Renal pelvis (tissue), 12 donors: Measurements from ENCODE around the gene MLLT11. TPM values are rescaled to one million over a fixed set of nuclear protein-coding genes. Genes with fewer than 3 reads are reported as not detected.

Source experiments
- DNase-seq: peaks from one replicate; pipeline ENCODE4 v3.0.0-alpha.2; 2013
- long read RNA-seq, 16 experiments: transcript quantifications; one replicate each; lab custom pipeline, GENCODE V29; 2026
- polyA plus RNA-seq, 3 donors: library from polyadenylated mRNA; unstranded; fragments of 120-200 nt; gene quantifications; one replicate each; pipeline ENCODE4 v1.2.1, GENCODE V29; 2013; ENCODE audit not compliant: insufficient read length in 3 of 3

MLLT11 gene, protein sequence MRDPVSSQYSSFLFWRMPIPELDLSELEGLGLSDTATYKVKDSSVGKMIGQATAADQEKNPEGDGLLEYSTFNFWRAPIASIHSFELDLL
- 10 to 100 TPM; 23.9 to 24.4 (median 23.9) TPM for polyA plus RNA-seq
- long read RNA-seq, donor 1, full-length matches to known transcripts, result 24 of 24 reads
- long read RNA-seq, donor 1, partial matches to known transcripts, result 0 of 24 reads
- long read RNA-seq, donor 1, other reads (novel, unspliced or antisense), result 0 of 24 reads
- long read RNA-seq, donor 2, full-length matches to known transcripts, result 37 of 37 reads
- long read RNA-seq, donor 2, partial matches to known transcripts, result 0 of 37 reads
- long read RNA-seq, donor 2, other reads (novel, unspliced or antisense), result 0 of 37 reads
- long read RNA-seq, donor 3, full-length matches to known transcripts, result 31 of 61 reads
- long read RNA-seq, donor 3, partial matches to known transcripts, result 30 of 61 reads
- long read RNA-seq, donor 3, other reads (novel, unspliced or antisense), result 0 of 61 reads
- long read RNA-seq, donor 4, full-length matches to known transcripts, result 30 of 30 reads
- long read RNA-seq, donor 4, partial matches to known transcripts, result 0 of 30 reads
- long read RNA-seq, donor 4, other reads (novel, unspliced or antisense), result 0 of 30 reads
- long read RNA-seq, donor 5, full-length matches to known transcripts, result 17 of 17 reads
- long read RNA-seq, donor 5, partial matches to known transcripts, result 0 of 17 reads
- long read RNA-seq, donor 5, other reads (novel, unspliced or antisense), result 0 of 17 reads
- long read RNA-seq, donor 6, full-length matches to known transcripts, result 29 of 29 reads
- long read RNA-seq, donor 6, partial matches to known transcripts, result 0 of 29 reads
- long read RNA-seq, donor 6, other reads (novel, unspliced or antisense), result 0 of 29 reads
- long read RNA-seq, donor 7, full-length matches to known transcripts, result 36 of 36 reads
- long read RNA-seq, donor 7, partial matches to known transcripts, result 0 of 36 reads
- long read RNA-seq, donor 7, other reads (novel, unspliced or antisense), result 0 of 36 reads
- long read RNA-seq, donor 8, full-length matches to known transcripts, result 15 of 15 reads
- long read RNA-seq, donor 8, partial matches to known transcripts, result 0 of 15 reads
- long read RNA-seq, donor 8, other reads (novel, unspliced or antisense), result 0 of 15 reads
- long read RNA-seq, donor 9, full-length matches to known transcripts, result 46 of 46 reads
- long read RNA-seq, donor 9, partial matches to known transcripts, result 0 of 46 reads
- long read RNA-seq, donor 9, other reads (novel, unspliced or antisense), result 0 of 46 reads
- long read RNA-seq, donor 10, full-length matches to known transcripts, result 32 of 32 reads
- long read RNA-seq, donor 10, partial matches to known transcripts, result 0 of 32 reads
- long read RNA-seq, donor 10, other reads (novel, unspliced or antisense), result 0 of 32 reads
- long read RNA-seq, donor 11, full-length matches to known transcripts, result 25 of 25 reads
- long read RNA-seq, donor 11, partial matches to known transcripts, result 0 of 25 reads
- long read RNA-seq, donor 11, other reads (novel, unspliced or antisense), result 0 of 25 reads
- long read RNA-seq, donor 12, full-length matches to known transcripts, result 44 of 49 reads
- long read RNA-seq, donor 12, partial matches to known transcripts, result 5 of 49 reads
- long read RNA-seq, donor 12, other reads (novel, unspliced or antisense), result 0 of 49 reads
- long read RNA-seq, donor 13, full-length matches to known transcripts, result 11 of 11 reads
- long read RNA-seq, donor 13, partial matches to known transcripts, result 0 of 11 reads
- long read RNA-seq, donor 13, other reads (novel, unspliced or antisense), result 0 of 11 reads
- long read RNA-seq, donor 14, result 0 reads
- long read RNA-seq, donor 15, full-length matches to known transcripts, result 41 of 41 reads
- long read RNA-seq, donor 15, partial matches to known transcripts, result 0 of 41 reads
- long read RNA-seq, donor 15, other reads (novel, unspliced or antisense), result 0 of 41 reads
- long read RNA-seq, donor 16, full-length matches to known transcripts, result 38 of 38 reads
- long read RNA-seq, donor 16, partial matches to known transcripts, result 0 of 38 reads
- long read RNA-seq, donor 16, other reads (novel, unspliced or antisense), result 0 of 38 reads

DNA sequence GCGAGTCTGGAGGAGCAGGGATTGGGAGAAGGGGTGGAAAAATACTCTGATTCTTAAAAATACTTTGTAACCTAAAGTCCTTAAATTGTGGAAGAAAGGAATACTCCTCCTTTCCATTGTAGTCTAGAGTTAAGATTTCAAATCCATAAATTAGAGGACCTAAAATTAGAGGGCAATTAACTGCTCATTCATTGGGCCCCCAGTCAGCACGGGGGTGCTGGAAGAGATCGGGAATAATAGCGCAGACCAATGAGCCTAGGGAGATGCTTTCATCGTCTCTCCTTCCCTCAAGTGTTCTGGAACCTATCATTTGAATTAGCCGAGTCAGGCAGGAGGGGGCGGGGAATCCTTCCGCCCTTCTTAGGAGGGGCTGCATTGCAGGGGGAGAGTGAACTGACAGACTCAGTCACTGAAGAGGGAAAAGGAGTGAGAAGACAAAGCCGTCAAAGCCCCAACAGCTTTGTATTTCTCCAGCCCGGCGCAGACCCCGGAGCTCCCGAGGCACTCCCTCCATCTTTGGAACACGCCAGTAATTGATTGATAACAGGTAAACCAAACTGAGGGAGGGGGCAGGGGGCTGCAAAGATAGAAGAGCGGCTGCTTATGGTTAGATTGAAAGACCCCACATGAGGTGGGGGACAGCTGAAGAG, at the start of gene MLLT11:
TSS of gene MLLT11 (plus strand) at position 391 of the 650 bp plus-strand sequence. CDS start 6,828 bp downstream, outside the sequence.
- DNase-seq, result peak; percentile 90

DNA sequence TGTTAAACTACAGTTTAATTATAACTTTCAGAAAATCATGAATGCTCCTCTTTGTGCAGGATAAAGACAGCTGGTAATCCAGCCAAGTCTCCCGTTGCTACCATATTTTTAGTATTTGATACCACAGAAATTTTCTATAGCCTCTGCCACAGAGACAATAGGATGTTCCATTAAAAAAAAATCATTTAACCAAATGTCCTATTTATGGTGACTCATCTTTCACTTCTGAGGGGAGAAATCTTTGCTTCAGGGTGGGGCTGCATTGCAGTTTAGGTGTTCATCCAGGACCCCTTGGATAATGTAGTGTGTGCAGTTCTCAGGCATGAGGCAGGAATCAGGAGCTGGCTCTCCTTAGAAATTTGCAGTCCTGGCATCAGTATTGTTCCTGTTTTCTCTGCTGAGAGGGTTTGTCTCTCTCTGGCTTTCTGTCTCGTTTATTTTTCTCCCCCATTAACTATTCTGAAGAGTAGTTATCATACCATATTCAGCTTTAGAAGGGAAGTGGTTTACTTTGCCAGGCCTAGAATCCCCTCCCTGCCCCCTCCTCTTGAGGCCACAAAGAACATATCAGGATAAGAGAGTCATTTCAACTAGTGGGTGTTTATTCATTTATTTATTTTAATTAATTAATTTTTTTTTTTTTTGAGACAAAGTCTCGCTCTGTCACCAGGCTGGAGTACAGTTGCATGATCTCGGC, 48.9 kb upstream of the MLLT11 start:
- DNase-seq, result no peak

DNA sequence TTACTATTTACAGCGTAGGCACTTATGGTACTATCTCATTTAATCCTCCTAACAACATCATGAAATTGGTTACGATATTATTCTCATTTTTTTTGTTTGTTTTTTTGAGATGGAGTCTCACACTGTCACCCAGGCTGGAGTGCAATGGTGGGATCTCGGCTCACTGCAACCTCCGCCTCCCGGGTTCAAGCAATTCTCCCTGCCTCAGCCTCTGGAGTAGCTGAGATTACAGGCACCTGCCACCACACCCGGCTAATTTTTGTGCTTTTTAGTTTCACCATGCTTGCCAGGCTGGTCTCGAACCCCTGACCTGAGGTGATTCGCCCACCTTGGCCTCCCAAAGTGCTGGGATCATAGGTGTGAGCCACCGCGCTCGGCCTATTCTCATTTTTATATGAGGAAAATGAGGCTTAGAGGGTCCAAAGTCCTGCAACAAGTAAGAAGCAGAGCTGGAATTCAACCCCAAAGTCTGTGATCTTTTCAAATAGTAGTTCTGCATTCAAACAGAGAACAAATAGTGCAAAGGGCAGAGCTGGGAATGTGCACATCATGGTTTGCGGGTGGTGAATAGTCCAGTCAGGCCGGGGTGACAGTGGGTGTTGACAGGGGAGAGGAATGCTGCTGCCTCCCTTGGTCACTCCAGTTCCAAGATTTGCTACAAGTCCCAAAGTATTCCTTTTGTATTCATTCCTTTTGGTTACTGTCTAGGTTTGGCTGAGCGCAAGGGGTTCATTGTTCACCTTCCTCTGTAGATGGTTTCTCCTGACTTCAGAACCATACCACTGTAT, 47.3 kb upstream of the MLLT11 start:
- no peak for DNase-seq

DNA sequence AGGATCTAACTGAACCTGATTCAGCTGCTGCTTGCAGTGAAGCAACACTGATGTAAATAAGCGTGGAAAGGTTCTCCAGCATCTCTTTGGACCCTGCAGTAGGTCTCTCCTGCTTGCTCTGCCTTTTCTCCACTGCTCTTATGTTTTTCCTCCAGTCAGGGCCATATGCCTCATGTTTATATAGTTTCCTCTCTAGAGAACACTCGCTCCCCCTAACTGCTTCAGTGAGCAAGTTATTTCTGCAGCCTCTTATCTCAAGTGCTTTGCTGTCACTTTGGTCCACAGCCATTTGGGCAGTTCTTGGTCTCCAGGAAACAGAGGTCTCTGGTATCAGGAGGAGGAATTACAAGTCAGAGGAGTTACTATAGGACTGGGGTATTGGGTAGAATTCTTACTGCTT, 46.7 kb upstream of the MLLT11 start:
- peak; percentile 81 for DNase-seq

DNA sequence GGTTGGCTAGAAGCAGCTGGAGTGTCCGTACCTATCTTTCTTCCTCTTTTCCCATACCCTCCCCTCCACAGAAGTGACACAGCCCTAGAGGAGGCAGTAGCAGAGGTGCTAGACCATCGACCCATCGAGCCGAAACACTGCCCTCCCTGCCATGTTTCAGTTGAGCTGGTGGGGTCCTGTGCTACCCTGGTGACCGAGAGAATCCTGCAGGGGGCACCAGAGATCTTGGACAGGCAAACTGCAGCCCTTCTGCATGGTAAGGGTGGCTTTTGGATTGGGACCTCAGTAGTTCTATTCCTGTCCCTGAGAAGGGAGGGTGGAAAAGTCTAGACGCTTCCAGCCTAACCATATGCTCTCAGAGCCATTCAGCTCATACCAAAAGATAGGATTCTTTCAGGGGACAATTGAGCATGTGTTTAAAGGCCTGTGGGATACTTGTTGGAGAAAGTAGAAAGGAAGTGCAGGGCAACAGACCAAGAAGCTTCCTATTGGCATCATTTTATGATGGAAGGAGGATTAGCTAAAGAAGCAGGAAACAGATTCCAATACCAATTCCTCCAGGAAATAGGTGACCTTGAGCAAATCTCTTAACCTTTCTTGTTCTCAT, 35.6 kb upstream of the MLLT11 start:
- peak; percentile 62 for DNase-seq

DNA sequence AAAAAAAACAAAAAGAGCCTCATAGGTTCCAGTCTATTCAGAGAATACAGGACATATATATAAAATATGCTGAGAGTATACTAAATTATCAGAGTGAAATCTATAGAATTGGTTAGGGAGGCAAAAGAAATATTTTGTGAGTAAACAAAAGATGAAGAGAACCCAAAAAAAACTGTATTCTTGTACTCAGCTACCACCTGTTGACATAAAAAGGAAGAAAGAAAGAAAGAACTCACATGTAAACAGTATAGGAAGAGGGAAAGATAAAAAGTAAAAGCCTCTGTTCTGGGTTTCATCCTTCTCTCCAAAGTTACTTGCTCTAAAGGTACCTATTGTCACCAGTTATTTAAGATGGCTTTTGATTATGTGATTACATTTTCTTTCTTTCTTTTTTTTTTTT, 33.7 kb upstream of the MLLT11 start:
- no peak for DNase-seq

DNA sequence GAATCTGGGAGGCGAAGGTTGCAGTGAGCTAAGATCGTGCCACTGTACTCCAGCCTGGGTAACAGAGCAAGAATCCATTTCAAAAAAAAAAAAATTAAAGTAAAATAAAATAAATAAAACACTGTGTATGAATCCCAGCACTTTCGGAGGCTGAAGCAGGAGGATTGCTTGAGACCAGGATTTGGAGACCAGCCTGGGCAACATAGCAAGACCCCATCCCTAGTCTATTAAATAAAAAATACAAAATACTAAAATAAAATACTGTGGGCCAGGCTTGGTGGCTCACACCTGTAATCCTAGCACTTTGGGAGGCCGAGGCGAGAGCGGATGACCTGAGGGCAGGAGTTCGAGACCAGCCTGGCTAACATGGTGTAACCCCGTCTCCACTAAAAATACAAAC, 28.0 kb upstream of the MLLT11 start:
- no peak for DNase-seq

DNA sequence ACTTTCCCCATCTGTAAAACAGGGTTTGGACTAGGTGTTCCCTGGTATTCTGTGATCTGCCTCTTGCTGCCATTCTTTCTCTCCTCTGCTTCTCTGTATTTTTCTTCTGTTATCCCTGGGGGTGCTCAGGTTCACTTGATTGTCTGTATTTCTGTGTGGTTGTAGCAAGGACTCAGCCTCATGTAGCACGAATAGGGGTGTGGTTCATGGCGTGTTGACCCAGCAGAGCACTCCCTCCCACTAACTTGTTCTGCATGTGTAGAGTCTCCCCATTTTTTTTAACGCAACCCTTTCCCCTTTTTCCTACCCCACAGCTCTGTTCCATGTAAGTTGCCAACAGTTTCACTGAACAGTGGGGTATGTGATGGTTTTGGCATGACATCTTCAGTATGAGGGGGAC, 25.0 kb upstream of the MLLT11 start:
- no peak for DNase-seq

DNA sequence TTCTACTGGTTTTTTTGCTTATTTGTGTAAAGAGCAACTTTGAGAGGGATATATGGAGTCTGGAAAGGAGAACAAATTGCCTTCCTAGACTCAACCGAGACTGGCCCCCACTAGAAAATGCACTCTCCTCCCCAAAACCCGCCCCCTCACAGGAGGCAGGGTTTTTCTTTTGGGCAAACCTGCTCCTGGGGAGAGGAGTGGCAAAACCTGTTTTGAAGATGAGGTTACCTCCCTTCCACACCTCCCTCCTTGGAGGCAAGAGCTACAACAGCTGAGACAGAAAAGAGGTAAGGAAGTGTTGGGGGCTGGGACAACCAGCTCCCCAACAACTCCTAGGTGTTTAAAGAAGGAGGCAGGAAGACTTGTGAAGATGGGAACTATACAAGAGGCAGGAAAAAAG, 23.8 kb upstream of the MLLT11 start, which contains the start of gene BNIPL:
TSS of gene BNIPL (plus strand) at position 231 of the 400 bp plus-strand sequence. CDS start at position 371, 140 bp downstream.
- no peak for DNase-seq

DNA sequence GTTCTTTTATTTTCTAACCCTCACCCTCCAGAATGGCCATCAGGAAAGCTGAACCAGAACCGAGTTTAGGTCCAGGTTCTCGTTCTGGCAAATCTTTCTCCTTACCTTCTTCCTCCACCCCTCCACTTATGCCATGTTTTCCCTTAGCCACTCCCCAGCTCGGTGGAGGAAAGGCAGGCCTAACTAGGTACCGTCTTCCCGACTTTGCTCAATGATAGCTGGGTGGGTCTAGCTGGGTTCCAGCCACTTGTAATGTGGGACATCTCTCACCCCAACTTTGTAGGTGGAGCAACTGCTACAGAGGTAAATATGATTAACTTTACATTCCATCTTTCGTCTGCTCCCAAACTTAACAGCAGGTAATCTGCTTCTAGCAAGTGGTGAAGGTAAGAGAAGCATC, 23.2 kb upstream of the MLLT11 start:
- no peak for DNase-seq

DNA sequence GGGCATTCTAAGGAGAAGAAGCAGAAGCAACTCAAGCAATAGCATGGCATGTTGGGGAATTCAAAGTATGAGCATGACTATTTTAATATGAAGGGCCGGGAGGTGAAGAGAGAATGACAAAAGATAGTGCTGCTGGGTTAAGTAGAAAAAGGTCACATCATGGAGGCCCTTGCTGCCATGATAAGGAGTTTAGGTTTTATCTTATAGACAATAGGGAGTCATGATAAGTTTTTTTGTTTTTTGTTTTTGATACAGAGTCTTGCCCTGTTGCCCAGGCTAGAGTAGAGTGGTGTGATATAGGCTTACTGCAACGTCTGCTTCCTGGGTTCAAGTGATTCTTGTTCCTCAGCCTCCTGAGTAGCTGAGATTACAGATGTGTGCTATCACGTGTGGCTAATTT, 20.7 kb upstream of the MLLT11 start:
- DNase-seq, result no peak

DNA sequence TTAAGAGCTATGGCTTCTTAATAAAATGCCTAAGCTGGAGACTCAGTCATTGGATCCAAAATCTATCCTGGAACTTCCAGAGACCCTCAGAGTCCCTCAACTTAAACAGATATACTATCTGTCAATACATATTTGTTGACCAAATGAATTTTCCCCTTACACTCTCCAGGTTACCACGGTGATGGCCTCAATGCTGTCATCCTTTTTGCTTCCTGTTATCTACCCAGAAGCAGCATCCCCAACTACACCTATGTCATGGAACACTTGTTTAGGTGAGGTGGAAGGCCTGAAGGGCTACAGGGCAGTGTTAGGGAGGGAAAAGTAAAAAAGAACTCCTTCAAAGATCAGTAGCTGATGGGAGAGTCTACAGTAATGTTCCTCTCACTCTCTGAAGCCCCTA, 17.0 kb upstream of the MLLT11 start:
- DNase-seq, result no peak

DNA sequence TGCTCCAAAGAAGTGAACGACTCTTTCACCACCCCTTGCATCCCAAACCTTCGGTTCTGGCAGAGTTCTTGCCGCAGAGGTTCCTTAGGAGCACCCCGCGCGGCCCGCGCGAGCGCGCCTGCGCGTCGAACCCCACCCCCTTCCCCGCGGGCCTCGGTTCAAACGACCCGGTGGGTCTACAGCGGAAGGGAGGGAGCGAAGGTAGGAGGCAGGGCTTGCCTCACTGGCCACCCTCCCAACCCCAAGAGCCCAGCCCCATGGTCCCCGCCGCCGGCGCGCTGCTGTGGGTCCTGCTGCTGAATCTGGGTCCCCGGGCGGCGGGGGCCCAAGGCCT, 12.6 kb upstream of the MLLT11 start, which contains the start of gene C1orf56:
TSS of gene C1orf56 (plus strand) at position 161 of the 334 bp plus-strand sequence. CDS start at position 258, 97 bp downstream.
- peak; percentile 86 for DNase-seq

DNA sequence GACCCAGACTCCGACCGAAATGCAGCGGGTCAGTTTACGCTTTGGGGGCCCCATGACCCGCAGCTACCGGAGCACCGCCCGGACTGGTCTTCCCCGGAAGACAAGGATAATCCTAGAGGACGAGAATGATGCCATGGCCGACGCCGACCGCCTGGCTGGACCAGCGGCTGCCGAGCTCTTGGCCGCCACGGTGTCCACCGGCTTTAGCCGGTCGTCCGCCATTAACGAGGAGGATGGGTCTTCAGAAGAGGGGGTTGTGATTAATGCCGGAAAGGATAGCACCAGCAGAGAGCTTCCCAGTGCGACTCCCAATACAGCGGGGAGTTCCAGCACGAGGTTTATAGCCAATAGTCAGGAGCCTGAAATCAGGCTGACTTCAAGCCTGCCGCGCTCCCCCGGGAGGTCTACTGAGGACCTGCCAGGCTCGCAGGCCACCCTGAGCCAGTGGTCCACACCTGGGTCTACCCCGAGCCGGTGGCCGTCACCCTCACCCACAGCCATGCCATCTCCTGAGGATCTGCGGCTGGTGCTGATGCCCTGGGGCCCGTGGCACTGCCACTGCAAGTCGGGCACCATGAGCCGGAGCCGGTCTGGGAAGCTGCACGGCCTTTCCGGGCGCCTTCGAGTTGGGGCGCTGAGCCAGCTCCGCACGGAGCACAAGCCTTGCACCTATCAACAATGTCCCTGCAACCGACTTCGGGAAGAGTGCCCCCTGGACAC, 12.1 kb upstream of the MLLT11 start:
- DNase-seq, result peak; percentile 69

DNA sequence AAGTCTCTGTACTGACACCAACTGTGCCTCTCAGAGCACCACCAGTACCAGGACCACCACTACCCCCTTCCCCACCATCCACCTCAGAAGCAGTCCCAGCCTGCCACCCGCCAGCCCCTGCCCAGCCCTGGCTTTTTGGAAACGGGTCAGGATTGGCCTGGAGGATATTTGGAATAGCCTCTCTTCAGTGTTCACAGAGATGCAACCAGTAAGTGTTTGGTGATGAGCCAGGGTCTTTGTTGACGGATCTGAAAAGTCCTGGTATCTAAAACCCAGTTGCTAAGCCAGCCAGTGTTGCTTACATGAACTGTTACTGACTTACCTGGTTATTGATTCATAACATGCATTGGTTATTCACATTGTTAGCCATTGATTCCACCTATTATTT, 11.6 kb upstream of the MLLT11 start:
- DNase-seq, result no peak

DNA sequence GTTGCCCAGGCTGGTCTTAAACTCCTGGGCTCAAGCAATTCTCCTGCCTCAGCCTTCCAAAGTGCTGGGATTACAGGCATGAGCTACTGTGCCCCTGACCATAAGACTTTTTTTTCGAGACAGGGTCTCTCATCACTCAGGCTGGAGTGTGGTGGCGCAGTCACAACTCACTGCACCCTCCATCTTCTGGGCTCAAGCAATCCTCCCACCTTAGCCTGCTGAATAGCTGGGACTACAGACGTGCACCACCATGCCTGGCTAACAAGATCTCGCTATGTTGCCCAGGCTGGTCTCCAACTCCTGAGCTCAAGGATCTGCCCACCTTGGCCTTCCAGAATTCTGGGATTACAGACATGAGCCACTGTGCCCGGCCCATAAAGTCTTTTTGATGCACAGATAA, 10.7 kb upstream of the MLLT11 start:
- DNase-seq, result no peak
